GDM1 (cell line): ENCODE data around the gene SLC25A1.
A peak's percentile ranks its signal among the peaks of the same experiment; 100 is the strongest.

ENCODE experiments used
- DNase-seq: peaks from one replicate; lab custom pipeline; 2025; lab: John Stamatoyannopoulos, UW

SLC25A1 gene

GRCh38 chr22:19180740-19181410, 2.3 kb upstream of the SLC25A1 start:
- no peak for DNase-seq

- DNase-seq, result no peak
These were observed 1.7 kb upstream of the SLC25A1 start for GRCh38 chr22:19180234-19180633.

- DNase-seq, result peak; percentile 55
These were observed 1.0 kb upstream of the SLC25A1 start for GRCh38 chr22:19179497-19180048.

DNA sequence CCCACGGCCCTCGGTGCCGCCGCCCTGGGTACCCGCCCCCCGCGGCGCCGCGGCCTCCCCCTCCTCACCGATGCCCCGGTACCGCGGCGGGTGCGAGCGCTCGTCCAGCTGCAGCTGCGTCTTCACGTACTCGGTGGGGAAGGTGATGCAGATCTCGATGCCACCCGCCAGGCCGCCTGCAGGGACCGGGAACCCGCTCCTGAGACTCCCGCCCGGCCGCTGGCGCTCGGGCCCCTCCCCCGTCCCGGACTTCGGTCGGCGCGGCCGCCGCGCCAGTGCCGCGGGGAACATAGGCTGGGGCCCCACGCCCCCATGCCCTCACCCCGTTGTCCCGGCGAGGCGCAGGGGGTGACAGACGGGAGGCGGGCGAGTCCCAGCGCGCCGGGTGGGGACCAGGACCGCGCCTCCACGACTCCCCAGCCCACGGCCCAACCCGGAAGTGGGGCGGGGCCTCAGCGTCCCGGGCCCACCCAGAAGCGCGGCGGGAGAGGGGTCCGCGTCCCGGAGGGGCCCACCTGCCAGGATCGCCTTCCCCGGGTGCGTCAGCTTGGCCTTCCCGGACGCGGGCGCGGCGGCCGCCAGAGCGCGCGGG, 375 bp downstream of the SLC25A1 start:
- no peak for DNase-seq

- DNase-seq, result no peak
These were observed 1.1 kb downstream of the SLC25A1 start for GRCh38 chr22:19177164-19178064.

- DNase-seq, result no peak
These were observed 1.8 kb downstream of the SLC25A1 start for GRCh38 chr22:19176732-19177131.

DNA sequence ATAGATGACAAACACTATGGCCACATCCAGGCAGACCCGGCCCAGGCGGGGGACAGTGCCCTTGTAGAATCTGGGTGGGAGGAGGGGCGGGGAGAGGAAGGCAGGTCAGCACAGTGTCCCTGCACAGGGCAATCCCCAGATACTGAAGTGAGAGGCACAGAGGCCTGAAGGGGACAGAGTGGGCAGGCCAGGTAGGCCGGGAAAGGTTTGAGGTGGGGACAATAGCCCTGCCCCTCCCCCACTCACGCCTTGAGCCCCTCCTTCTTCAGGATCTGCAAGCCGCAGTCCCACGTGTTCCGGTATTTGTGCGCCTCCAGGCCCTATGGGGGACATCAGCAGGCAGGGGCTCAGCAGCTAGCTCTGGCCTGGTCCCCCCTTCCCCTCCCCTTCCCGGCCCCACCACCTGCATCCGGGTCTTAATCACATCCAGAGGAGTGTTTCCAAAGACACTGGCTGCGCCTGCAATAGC, 2.3 kb downstream of the SLC25A1 start:
- DNase-seq, result no peak

GRCh38 chr22:19175602-19176174, 2.8 kb downstream of the SLC25A1 start:
- no peak for DNase-seq

DNA sequence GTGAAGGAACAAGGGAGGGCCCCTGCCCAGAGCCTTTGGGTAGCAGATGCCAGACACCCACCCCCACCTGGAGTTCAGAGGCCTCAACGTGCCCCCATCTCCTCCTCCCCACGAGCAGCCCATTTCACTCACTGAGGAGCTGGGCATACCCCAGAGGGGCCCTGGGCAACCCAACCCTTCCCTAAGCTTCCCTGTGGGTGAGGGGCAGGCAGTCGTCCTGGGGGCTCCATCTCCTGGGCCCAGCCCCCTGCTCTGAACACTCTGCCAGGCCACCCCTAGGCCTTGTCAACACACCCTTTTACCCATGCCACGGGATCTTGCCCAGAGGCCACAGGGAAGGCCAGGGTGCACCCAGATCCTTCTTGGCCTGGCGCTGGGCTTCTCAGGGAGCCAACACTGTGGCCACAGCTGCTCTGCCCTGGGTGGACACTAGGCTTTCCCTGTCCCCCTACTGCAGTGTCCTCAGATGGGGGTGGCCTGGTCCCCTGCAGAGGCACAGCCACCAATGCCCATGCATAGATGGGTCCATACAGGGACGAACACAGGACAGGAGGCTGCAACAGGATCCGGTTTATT, 3.4 kb downstream of the SLC25A1 start:
- no peak for DNase-seq

- DNase-seq, result peak; percentile 25
These were observed 4.2 kb downstream of the SLC25A1 start for GRCh38 chr22:19174106-19175025.

- no peak for DNase-seq
These were observed 5.2 kb downstream of the SLC25A1 start for GRCh38 chr22:19173047-19174035.

DNA sequence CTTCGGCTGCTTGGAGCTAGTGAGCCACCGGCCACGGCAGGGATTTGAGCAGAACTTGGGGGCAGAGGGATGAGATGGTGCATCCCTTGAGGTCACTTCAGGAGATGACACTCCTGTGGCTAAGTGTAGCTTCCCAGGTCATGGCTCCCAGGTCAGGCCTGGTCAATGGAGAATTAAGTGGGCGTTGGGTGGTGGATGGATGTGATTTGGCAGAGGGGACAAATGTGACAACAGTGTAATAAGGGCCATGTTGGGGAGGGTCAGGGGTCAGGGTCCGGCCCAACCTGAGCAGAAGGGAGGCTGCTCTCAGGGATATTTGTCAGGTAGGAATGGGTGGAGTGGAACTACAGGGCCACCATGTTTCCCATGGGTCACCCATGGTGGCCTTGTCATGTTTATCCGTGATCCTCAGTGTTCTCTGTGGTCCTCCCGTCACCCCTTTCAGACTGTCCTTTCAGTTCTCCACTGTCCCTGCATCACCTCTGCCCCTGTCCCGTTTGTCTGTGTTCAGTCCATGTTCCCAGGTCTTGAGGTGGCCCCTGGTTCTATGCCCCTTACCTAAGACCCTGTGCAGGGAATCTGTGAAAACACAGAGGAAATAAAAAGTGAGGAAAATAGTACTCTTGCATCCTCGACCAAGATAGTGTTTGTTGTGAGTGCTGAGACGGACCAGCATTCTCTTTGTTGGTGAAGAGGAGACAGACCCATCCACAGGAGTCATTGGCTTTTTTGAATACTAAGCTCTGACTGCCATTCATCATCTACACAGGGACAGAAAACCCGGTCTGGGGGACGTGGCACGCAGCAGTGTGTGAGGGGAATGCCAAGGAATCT, 6.1 kb downstream of the SLC25A1 start:
- no peak for DNase-seq

DNA sequence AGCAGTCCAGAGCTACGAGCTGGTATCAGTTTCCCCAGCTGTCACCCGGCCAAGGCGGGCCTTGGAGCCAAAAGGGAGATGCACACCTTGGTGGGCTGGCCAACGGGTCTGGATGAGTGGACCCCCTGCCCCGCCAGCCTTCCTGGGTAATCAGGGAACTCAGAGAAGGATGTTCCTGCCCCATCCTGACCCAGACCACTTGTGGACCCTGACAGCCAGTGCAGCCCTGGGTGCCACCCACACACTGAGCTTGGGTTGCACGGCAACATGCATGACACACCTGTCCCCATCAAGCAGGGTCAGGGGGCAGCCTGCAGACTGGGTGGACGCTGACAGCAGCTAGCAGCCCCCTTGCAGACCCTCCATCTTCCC, 8.6 kb downstream of the SLC25A1 start:
- no peak for DNase-seq

DNA sequence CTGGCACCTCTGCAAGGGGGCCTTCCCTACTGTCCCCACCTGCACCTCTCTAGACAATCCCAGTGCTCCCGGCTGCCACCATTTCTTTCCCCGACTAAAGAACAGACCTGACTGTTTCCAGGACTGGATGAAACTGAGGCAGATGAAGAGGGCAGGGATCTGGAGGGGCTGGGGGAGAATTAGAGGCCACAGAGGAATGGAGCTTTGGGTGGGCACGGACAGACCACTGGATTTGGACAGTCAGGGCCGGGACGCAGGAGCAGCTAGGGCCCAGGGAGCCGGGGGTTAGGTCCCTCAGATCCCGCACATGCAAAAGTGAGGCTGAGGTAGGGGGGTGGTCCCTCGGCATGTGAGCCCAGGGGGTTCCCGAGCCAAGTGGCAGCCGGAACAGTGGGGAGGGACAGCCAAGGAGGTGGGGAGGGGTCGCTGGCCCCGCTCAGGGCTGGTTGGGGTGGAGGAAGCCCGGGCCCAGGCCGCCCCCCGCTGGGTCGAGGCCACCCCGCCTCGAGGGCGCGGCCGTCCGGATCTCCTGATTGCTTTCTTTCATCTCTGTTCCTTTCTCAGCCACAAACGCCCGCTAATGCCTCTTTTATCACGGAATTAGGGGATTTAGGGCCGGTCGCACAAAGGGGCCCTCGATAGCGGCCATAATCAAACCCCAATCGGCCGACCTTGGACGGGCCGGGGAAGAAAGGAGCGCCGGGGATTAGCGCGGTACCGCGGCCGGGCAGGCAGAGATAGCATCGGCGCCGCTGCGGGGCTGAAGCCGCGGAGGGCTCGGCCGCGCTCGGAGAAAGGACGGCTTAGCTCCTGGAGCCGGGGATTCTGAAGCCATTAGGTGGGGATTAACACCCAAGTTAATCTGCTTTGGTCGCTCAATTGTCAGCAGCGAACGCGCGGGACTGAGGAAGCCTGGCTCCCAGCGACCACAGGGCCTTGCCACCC, 9.3 kb downstream of the SLC25A1 start:
- no peak for DNase-seq

DNA sequence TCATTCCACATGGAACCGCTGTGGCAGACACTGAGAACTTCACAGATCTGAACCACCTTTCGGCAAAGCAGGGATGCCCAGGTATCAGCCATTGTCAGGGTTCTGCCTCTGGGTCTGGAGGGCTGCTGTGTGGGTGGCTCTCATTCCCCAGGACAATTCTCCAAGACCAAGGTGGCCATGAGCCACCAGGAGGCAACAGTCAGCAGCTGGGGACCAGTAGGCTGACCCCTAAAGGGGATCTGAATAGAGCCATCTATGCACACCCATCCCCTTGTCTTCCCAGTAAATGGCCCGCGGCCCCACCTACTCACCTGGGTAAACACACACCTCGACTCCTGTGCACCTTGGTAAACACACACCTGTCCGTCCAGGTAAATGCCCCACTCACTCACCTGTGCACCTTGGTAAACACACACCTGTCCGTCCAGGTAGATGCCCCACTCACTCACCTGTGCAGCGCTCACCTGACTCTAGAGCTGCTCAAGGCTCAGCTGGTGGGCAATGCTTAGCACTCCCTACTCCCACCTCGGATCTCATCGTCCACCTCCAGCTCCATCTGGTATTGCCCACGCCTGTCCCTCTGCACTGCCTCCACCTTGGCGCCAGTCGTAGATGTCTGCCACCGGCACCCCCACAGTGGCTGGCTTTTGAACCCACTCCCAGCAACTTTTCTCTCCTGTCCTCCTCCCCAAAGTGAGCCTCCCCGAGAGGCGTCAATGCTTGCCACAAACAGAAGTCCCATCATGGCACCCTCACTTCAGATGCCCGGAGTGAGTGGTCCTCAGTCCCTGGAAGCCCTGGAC, 10.2 kb downstream of the SLC25A1 start:
- DNase-seq, result no peak

- DNase-seq, result no peak
These were observed 11.2 kb downstream of the SLC25A1 start for GRCh38 chr22:19167106-19167869.
